T-helper 1 cell treated with Interleukin-12 subunit alpha and Interleukin-12 subunit beta and Interleukin-4 antibody, amounts not matched to agents 30 ng/mL and 1 ng/mL, for 36 hours (primary cell): Measurements from ENCODE around the gene WFDC2. TPM values are rescaled to one million over a fixed set of nuclear protein-coding genes. Genes with fewer than 3 reads are reported as not detected.

ENCODE experiments used
- intact Hi-C: fragments of 100-400 bp; cut with micrococcal nuclease; formaldehyde crosslinking; loops from one replicate; pipeline ENCODE4 v1.15.1; 2024
- total RNA-seq: library from RNA; stranded (reverse); gene quantifications from 2 replicates; pipeline ENCODE4 v1.2.3, GENCODE V29; 2022

WFDC2 gene
- 0.34 TPM in 1 of 2 replicates, not detected in the other for total RNA-seq

DNA sequence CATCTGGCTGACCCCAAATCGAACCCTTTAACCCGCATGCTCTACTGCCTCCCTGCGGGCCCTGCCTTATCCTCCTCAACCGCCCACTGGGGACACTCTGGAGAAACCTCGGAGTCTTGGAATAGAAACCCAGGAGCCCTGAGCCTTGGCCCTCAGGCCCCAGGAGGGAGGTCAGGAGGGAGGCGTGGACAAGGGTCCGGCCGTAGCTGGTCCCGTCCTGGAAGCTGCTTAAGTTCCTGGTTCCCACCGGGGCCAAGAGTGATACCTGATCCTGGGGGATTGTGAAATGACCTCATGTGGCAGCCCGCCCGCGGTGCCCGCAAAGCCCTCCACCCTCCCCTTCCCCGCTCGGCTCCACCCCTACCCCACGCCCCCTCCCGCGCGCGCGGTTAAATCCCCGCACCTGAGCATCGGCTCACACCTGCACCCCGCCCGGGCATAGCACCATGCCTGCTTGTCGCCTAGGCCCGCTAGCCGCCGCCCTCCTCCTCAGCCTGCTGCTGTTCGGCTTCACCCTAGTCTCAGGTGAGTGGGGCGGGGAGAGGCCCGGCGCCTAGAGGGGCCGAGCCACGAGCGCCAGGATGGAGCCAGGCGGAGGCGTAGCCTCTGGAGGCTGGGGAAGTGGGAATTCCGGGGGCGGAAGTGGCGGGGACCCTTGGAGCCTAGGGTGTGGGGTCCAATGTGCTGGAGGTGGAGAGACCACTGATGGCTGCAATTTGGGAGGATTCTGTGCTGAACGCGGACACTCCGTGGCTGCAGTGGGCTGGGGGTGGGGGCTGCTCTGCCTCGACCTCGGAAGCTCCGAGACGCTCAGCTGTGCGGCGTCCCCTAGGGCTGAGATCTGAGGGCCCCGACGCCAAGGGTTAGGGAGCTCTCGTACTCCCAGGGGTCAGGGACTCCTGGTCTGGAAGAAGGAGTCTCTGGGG lies at the start of gene WFDC2:
Gene WFDC2, plus strand, starts transcription at position 418 of the 926 bp plus-strand sequence. Its CDS starts 29 bp downstream, at position 447.
- intact Hi-C loops = no loop called here

DNA sequence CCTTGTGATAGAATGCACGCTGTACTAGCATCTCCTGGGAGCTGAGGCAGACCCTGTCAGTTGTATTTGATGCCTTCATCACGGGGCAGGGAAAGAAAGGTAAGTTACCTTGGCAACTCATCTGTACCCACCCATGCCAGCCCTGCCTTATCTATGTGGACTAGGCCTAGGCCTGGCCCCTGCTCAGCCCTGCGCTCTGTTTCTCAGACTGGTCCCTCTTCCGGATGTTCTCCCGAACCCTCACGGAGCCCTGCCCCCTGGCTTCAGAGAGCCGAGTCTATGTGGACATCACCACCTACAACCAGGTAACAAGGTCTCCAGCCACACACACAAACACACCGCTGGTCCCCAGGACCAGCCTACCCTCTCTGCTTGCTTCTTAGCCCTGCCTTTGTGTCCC lies 49.4 kb upstream of the WFDC2 start:
- intact Hi-C loops = no loop called here

GRCh38 chr20:45423700-45424099 lies 45.9 kb upstream of the WFDC2 start:
- intact Hi-C loops = no loop called here

- intact Hi-C loops = no loop called here
Measured at GRCh38 chr20:45425561-45425960, 44.0 kb upstream of the WFDC2 start.

GRCh38 chr20:45426320-45427016 lies 43.1 kb upstream of the WFDC2 start:
- intact Hi-C loops = no loop called here

GRCh38 chr20:45427236-45428149 lies 42.1 kb upstream of the WFDC2 start:
- intact Hi-C loops = no loop called here

- intact Hi-C loops = no loop called here
Measured at GRCh38 chr20:45429618-45430017, 39.9 kb upstream of the WFDC2 start.

GRCh38 chr20:45432294-45432693 lies 37.3 kb upstream of the WFDC2 start:
- intact Hi-C loops = no loop called here

DNA sequence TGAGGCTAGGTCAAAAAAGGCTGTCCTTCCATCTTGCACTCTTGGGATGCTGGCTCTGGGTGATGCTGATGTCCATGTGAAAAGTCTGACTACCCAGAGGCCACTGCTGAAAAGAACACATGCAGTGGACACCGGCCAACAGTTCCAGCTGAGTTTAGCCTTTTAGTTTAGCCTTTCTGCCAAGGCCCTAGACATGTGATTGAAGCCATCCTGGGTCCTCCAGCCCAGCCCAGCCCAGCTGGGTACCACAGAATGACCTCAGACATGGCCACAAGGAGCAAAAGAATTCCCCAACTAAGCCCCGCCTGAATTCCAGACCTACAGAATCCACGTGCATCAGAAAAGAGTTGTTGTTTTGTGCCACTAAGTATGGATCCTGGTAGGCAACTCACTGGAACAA lies 36.2 kb upstream of the WFDC2 start:
- intact Hi-C loops = no loop called here

DNA sequence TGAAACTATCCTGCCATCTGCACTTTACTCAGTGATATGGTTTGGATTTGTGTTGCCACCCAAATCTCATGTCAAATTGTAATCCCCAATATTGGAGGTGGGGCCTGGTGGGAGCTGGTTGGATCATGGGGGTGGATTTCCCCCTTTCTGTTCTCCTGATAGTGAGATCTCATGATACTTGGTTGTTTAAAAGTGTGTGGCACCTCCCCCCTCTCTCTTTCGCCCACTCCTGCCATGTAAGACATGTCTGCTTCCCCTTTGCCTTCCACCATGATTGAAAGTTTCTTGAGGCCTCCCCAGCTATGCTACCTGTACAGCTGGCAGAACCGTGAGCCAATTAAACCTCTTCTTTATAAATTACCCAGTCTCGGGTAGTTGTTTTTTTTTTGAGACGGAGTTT lies 35.6 kb upstream of the WFDC2 start:
- intact Hi-C loops = no loop called here

DNA sequence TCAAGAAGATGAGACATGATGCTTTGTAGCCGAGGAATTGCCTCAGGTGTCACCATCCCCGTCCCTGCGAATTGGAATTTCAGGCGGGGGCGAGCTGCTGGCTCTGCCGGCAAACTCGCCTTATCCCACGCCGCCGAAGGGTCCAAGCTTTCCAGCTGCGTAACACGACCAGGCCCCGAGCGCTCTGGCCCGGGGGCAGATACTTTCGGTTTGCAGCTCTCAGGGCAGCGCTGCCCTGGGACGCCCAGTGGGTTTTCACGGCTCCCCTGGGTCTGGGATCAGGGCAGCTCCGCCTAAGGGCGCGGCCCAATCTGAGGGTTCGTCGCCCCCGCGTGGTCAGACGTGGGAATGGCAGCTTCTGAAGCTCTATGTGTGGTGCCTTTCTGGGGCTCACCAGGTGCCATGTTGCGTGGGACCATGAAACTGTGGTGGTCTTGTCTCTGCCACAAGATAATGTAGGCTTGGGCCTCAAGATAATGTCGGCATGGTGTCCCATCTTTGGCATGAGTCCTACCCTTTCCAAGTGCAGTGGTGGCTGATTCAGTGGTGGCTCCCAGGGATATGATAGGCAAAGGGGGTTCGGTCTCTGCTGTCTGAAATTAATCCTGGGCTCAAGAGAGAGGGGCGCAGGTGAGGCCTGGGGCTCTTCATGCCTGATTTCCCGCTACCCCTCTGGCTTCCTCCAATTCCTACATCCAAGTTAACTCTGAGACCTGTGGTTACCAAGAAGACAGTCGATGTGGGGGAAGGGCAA lies 32.6 kb upstream of the WFDC2 start:
- intact Hi-C loops = loop anchor here (1.0 to 2.0 kb wide), 6 partner anchors 14 to 118 kb away; partner anchors contain the start of genes PIGT and SYS1

DNA sequence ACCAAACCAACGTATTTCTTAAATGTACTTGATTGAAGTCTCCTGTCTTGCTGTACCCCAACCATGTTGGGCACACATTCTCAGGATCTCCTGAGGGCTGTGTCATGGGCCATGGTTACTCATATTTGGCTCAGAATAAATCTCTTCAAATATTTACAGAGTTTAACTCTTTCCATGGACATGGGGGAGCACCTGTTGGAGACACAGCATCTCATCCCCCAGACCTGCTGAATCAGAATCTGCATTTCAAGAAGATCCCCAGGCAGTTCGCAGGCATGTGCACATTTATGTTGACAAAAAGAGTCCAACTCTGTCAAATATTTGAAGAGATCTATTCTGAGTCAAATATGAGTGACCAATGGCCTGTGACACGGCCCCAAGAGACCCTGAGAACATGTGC lies 29.1 kb upstream of the WFDC2 start:
- intact Hi-C loops = no loop called here

- intact Hi-C loops = no loop called here
Measured at GRCh38 chr20:45440891-45441685, 28.5 kb upstream of the WFDC2 start.

DNA sequence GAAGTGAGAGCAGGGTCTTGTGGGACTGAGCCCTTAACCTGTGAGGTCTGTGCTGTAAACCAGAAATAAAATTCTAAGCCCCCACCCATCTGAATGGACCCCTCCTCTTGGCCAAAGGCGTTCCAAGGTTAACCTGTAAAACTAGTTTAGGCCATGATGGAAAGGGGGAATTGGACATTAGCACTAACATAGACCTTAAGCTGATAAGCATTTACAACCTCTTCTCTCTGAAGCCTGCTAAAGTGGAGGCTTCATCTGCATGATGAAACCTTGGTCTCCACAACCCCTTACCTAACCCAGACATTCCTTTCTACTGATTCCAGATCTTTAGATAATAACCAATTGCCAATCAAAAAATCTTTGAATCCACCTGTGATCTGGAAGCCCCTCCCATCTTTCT lies 27.8 kb upstream of the WFDC2 start:
- intact Hi-C loops = no loop called here

- intact Hi-C loops = no loop called here
Measured at GRCh38 chr20:45444050-45444449, 25.5 kb upstream of the WFDC2 start.

GRCh38 chr20:45445805-45446562 lies 23.6 kb upstream of the WFDC2 start:
- intact Hi-C loops = no loop called here

GRCh38 chr20:45448270-45448669 lies 21.3 kb upstream of the WFDC2 start:
- intact Hi-C loops = no loop called here

DNA sequence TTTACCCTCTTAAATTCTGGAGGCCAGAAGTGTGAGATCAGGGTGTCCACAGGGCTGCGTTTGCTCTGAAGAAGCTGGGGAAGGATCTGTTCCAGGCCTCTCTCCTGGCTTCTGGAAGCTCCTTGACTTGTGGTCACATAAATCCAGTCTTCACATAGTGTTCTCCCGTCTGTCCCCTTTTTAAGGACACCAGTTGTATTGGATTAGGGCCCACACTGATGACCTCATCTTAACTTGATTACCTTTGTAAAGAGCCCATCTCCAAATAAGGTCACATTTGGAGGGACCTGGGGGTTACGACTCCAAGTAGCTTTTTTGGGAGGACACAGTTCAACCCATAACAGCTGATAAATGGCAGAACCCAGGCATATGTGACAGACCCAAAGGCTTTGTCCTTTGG lies 20.0 kb upstream of the WFDC2 start:
- intact Hi-C loops = no loop called here
